Spleen (tissue), 7 donors: ENCODE measurements around the gene GLDC.

Experiments used
- POLR2A ChIP-seq, 3 donors: fragments of 450-650 bp; IDR thresholded peaks; one replicate each; pipeline ENCODE4 v1.5.1; 2017; ENCODE audit warnings: antibody characterized with exemption in 3 of 3, mild to moderate bottlenecking in 1 of 3
- POLR2AphosphoS5 ChIP-seq, 3 donors: sonication (generic); formaldehyde crosslinking; IDR thresholded peaks; one replicate each; pipeline ENCODE4 v1.5.1; 2017; ENCODE audit warnings: antibody characterized with exemption in 3 of 3
- TF ChIP-seq, protein P1 (sequence below), 11 experiments: fragments of 200-600 bp in 7 of 11; fragments of 450-650 bp in 4 of 11; sonication (generic) in 4 of 11; IDR thresholded peaks in 8 of 11; conservative IDR thresholded peaks in 3 of 11; 1 replicate in 7 of 11; 2 replicates in 4 of 11; pipeline versions ENCODE4 v1.4.0 to v1.8.0; 2016 to 2021; ENCODE audit warnings: antibody characterized with exemption in 11 of 11, inconsistent platforms in 4 of 11, mild to moderate bottlenecking in 1 of 11
- donor health status: DM: no; HTN: no; CAD: no; lungs with moderate emphysema.
- donor health status: DM: no; HTN: no; CAD: no.
- donor health status: DM: no; HTN: no; CAD: no.

DNA sequence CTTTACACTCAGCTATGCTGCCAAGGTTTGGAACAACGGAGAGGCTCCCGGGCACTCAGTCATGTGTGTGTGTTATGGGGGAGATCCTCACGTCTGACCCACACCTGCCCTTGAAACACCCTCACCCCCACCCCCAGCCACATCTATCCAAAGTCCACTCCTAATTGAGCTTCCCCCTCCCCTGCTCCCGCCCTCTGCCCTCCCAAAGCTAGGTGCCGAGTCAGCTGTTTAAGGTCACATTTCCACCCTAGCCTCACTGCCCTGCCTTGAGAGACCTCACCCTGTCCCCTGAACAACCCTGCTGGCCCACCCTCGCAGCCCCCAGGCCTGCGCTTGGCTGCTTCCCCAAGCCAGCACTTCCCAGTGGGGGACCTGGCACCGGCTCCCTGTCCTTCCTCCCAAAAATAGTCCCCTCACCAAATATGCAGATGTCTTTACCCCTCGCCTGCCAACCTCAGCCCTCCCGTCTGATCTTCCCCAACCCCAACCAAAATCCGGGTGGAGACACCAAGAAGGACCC lies 36.0 kb downstream of the GLDC start:
- TF ChIP-seq, protein P1, sequence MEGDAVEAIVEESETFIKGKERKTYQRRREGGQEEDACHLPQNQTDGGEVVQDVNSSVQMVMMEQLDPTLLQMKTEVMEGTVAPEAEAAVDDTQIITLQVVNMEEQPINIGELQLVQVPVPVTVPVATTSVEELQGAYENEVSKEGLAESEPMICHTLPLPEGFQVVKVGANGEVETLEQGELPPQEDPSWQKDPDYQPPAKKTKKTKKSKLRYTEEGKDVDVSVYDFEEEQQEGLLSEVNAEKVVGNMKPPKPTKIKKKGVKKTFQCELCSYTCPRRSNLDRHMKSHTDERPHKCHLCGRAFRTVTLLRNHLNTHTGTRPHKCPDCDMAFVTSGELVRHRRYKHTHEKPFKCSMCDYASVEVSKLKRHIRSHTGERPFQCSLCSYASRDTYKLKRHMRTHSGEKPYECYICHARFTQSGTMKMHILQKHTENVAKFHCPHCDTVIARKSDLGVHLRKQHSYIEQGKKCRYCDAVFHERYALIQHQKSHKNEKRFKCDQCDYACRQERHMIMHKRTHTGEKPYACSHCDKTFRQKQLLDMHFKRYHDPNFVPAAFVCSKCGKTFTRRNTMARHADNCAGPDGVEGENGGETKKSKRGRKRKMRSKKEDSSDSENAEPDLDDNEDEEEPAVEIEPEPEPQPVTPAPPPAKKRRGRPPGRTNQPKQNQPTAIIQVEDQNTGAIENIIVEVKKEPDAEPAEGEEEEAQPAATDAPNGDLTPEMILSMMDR (IDR thresholded peaks at IDR 0.05 in 8 of 11, conservative IDR thresholded peaks at IDR 0.05 in 3 of 11): no peak
- TF ChIP-seq POLR2AphosphoS5 (IDR thresholded peaks at IDR 0.05): no peak
- TF ChIP-seq POLR2A (IDR thresholded peaks at IDR 0.05): no peak
